PC-9 (cell line): Measurements from ENCODE around the gene PRSS22. TPM values are rescaled to one million over a fixed set of nuclear protein-coding genes. Genes with fewer than 3 reads are reported as not detected.
A peak's percentile ranks its signal among the peaks of the same experiment; 100 is the strongest.
"Not testable (repeated sequence)": the region's sequence is repeated elsewhere in the genome, so short reads cannot be mapped to it uniquely, and the experiment has no call there.

Experiments used
- Bru-seq: library from RNA; stranded (reverse); fragments of 400-500 nt; gene quantifications from one replicate; lab custom pipeline; 2021; lab: Mats Ljungman, UMichigan
- BruChase-seq, 2 experiments: library from RNA; stranded (reverse); fragments of 400-500 nt; gene quantifications; one replicate each; lab custom pipeline; 2021; lab: Mats Ljungman, UMichigan
- BruUV-seq: library from RNA; stranded (reverse); fragments of 400-500 nt; replicated peaks from 2 replicates; lab custom pipeline; 2021; lab: Mats Ljungman, UMichigan
- CTCF ChIA-PET: fragments of 300-600 bp; sonication (Branson Sonifier 250); formaldehyde crosslinking; loops from one replicate; lab custom pipeline; 2022; ENCODE audit warnings: antibody characterized with exemption; lab: Charles Lee
- POLR2A ChIA-PET: fragments of 300-600 bp; sonication (Branson Sonifier 250); formaldehyde crosslinking; loops from one replicate; lab custom pipeline; 2022; ENCODE audit warnings: antibody characterized with exemption; ENCODE audit not compliant: unreplicated experiment; lab: Charles Lee
- DNase-seq, 2 experiments: peaks; one replicate each; pipeline versions ENCODE4 v3.0.0 to v3.0.0-alpha.2; 2015 to 2022; ENCODE audit warnings: mixed read lengths in 1 of 2
- H2AFZ ChIP-seq: fragments of 200-600 bp; sonication (generic); 2 replicates; pipeline ENCODE4 v1.8.1; 2017; ENCODE audit warnings: antibody characterized with exemption
- H3F3A ChIP-seq: fragments of 200-600 bp; sonication (generic); 2 replicates; pipeline ENCODE4 v1.8.1; 2017; ENCODE audit warnings: antibody characterized with exemption, mild to moderate bottlenecking, low read depth; ENCODE audit not compliant: insufficient read depth
- H3K27ac ChIP-seq: fragments of 200-600 bp; sonication (generic); 2 replicates; pipeline ENCODE4 v1.6.1; 2016; ENCODE audit warnings: mixed run types
- H3K27me3 ChIP-seq: fragments of 200-600 bp; sonication (generic); 2 replicates; pipeline ENCODE4 v1.6.1; 2016; ENCODE audit warnings: low read depth, mixed run types; ENCODE audit not compliant: insufficient read depth
- H3K36me3 ChIP-seq: fragments of 200-600 bp; sonication (generic); 2 replicates; pipeline ENCODE4 v1.6.1; 2016; ENCODE audit warnings: low read depth, mixed run types
- H3K4me1 ChIP-seq: fragments of 200-600 bp; sonication (generic); replicated peaks from 2 replicates; pipeline ENCODE4 v1.6.1; 2016; ENCODE audit warnings: mixed run types; ENCODE audit not compliant: insufficient read depth
- H3K4me2 ChIP-seq: fragments of 200-600 bp; sonication (generic); 2 replicates; pipeline ENCODE4 v1.6.1; 2017; ENCODE audit warnings: mixed run types
- H3K4me3 ChIP-seq: fragments of 200-600 bp; sonication (generic); 2 replicates; pipeline ENCODE4 v1.6.1; 2016; ENCODE audit warnings: mixed run types
- H3K79me2 ChIP-seq: fragments of 200-600 bp; sonication (generic); 2 replicates; pipeline ENCODE4 v1.6.1; 2017; ENCODE audit warnings: low read depth, mixed run types
- H3K9me2 ChIP-seq: fragments of 200-600 bp; sonication (generic); 2 replicates; pipeline ENCODE4 v1.8.1; 2017; ENCODE audit warnings: mild to moderate bottlenecking; ENCODE audit not compliant: insufficient read depth
- H3K9me3 ChIP-seq: fragments of 200-600 bp; sonication (generic); 2 replicates; pipeline ENCODE4 v1.8.1; 2016; ENCODE audit warnings: low read depth; ENCODE audit not compliant: insufficient read depth
- H4K20me1 ChIP-seq: fragments of 200-600 bp; sonication (generic); 2 replicates; pipeline ENCODE4 v1.8.1; 2017; ENCODE audit not compliant: insufficient read depth
- EZH2 ChIP-seq: fragments of 200-600 bp; sonication (generic); IDR thresholded peaks from 2 replicates; pipeline ENCODE4 v1.8.0; 2017; ENCODE audit warnings: antibody characterized with exemption, low read depth
- intact Hi-C: fragments of 100-400 bp; cut with micrococcal nuclease; formaldehyde crosslinking; loops from one replicate; pipeline ENCODE4 v1.10.0; 2022; ENCODE audit not compliant: unreplicated experiment
- long read RNA-seq: library from polyadenylated mRNA; stranded (forward); transcript quantifications from one replicate; pipeline ENCODE4 v2.0.0, GENCODE V29; 2022
- total RNA-seq: library from RNA; stranded (reverse); gene quantifications from 2 replicates; pipeline ENCODE4 v1.2.3, GENCODE V29; 2021
- TF ChIP-seq, protein P1 (sequence below): fragments of 200-600 bp; sonication (generic); conservative IDR thresholded peaks from 2 replicates; pipeline ENCODE4 v1.6.1; 2017; ENCODE audit warnings: mixed run types, antibody characterized with exemption, mild to moderate bottlenecking, moderate library complexity

PRSS22 gene, protein sequence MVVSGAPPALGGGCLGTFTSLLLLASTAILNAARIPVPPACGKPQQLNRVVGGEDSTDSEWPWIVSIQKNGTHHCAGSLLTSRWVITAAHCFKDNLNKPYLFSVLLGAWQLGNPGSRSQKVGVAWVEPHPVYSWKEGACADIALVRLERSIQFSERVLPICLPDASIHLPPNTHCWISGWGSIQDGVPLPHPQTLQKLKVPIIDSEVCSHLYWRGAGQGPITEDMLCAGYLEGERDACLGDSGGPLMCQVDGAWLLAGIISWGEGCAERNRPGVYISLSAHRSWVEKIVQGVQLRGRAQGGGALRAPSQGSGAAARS
- total RNA-seq (98.2 and 99.7 TPM in 2 replicates), Bru-seq, nascent RNA (percentile 89 among the genes with signal in this experiment), BruChase-seq, experiment 1, labeled RNA remaining after a 2-hour chase (percentile 93 among the genes with signal in this experiment), BruChase-seq, experiment 2, labeled RNA remaining after a 6-hour chase (percentile 93 among the genes with signal in this experiment)
- long read RNA-seq, transcript PRSS22-201 (6 exons, 1,386 nt), result major isoform, 36 of 55 reads
- long read RNA-seq, partial matches to known transcripts, result 1 of 55 reads
- long read RNA-seq, other reads (novel, unspliced or antisense), result 15 of 55 reads

DNA sequence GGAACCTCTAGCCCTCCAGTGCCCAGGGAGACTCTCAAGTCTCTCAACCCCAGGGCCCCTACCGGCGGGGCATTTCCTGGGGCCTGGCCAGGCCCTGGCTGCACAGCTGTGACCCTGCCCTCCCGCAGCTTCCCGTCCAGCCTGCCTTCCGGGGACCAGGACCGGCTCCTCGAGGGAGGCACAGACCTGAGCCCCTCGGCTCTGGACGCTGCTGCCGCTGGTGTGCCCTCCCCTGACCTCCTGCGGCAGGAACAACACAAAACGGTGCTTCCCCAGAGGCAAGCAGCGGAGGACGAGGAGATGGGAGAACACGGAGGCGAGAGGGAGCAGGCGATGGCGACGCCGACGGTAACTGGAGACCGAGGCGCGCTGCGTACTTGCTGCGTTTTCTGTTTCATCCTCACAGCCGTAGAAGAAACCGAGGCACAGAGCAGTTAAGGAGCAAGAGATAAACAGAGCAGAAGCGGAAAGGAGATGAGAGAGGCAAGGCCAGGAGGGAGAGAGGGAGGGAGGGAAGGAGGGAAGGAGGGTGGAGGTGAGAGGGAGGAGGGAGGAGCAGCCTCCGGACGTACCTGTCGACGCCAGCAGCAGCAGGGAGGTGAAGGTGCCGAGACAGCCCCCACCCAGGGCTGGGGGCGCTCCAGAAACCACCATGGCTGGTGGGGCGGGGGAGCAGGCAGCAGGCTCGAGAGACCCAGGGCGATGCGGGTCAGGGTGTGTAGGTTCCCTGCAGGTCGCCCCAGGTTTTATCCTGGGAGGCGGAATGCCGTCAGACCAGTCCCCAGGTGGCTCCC lies at the start of gene PRSS22:
Gene PRSS22 (minus strand): TSS at position 720 of the 794 bp plus-strand sequence. CDS start 66 bp downstream, at position 654.
- Histone ChIP-seq H2AFZ (no peak within 1 kb of the TSS), H3K4me3 (peak within 1 kb of the TSS; percentile 99), H3K27me3 (no peaks in the 10 kb centered on the region), H4K20me1 (peaks cover 5% of the 10 kb centered on the region), H3K9me3 (peaks cover 14% of the 10 kb centered on the region), H3K36me3 (peaks cover 30% of the 10 kb centered on the region), H3F3A (peaks cover 43% of the 10 kb centered on the region; the same call in 1 of the 2 replicates), H3K79me2 (peaks cover 37% of the 10 kb centered on the region), H3K4me2 (peak within 1 kb of the TSS; percentile 85), H3K27ac (peak within 1 kb of the TSS; percentile 95), H3K9me2 (no peaks in the 10 kb centered on the region), H3K4me1 (peaks cover 14% of the 10 kb centered on the region)
- ChIA-PET POLR2A (interaction anchor here (0.6 kb wide), 2 partner anchors 80 to 184 kb away, joined by 3 read pairs; no protein-coding TSS in a partner anchor), CTCF (interaction anchor here (0.6 to 1.1 kb wide), 3 partner anchors 16 to 62 kb away, joined by 4 to 11 read pairs (median 4); no protein-coding TSS in a partner anchor)
- intact Hi-C loops, result loop anchor here (1.0 to 5.0 kb wide), 4 partner anchors 22 to 81 kb away; partner anchors contain the start of genes ELOB, PRSS21 and ZG16B
- TSS peak; percentile 86 for BruUV-seq
- TF ChIP-seq, protein P1, sequence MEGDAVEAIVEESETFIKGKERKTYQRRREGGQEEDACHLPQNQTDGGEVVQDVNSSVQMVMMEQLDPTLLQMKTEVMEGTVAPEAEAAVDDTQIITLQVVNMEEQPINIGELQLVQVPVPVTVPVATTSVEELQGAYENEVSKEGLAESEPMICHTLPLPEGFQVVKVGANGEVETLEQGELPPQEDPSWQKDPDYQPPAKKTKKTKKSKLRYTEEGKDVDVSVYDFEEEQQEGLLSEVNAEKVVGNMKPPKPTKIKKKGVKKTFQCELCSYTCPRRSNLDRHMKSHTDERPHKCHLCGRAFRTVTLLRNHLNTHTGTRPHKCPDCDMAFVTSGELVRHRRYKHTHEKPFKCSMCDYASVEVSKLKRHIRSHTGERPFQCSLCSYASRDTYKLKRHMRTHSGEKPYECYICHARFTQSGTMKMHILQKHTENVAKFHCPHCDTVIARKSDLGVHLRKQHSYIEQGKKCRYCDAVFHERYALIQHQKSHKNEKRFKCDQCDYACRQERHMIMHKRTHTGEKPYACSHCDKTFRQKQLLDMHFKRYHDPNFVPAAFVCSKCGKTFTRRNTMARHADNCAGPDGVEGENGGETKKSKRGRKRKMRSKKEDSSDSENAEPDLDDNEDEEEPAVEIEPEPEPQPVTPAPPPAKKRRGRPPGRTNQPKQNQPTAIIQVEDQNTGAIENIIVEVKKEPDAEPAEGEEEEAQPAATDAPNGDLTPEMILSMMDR, result no peak
- TF ChIP-seq EZH2, result no peak
- DNase-seq, result peak; percentile 88 to 98

DNA sequence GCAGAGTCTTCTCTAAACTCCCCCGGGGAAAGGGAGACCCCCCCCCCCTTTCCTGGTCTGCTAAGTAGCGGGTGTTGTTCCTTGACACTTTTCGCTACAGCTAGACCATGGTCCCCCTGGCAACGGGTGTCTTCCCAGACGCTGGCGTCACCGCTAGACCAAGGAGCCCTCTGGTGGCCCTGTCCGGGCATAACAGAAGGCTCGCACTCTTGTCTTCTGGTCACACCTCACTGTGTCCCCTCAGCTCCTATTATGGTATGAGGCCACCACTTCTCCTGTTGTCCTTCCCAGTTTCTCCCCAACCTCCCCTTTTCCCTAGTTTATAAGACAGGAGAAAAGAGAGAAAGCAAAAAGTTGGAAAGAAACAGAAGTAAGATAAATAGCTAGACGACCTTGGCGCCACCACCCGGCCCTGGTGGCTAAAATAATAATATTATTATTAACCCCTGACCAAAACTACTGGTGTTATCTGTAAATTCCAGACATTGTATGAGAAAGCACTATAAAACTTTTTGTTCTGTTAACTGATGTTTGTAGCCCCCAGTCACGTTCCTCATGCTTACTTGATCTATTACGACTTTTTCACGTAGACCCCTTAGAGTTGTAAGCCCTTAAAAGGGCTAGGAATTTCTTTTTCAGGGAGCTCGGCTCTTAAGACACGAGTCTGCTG lies 49.2 kb upstream of the PRSS22 start:
- not testable (repeated sequence) for H3K36me3 ChIP-seq, H3K4me3 ChIP-seq, H3K27ac ChIP-seq, H3K27me3 ChIP-seq, H2AFZ ChIP-seq, H4K20me1 ChIP-seq, H3K9me2 ChIP-seq, BruUV-seq, H3K79me2 ChIP-seq, H3K9me3 ChIP-seq
- DNase-seq, result peak; percentile 37 to 58
- POLR2A ChIA-PET, result interaction anchor here (0.6 kb wide), 1 partner anchor 225 kb away, joined by 3 read pairs; the partner anchor contains the start of gene KCTD5
- Histone ChIP-seq H3K4me1 (peaks cover 29% of the 10 kb centered on the region), H3F3A (peaks cover 29% of the 10 kb centered on the region), H3K4me2 (peak overlapping the region; percentile 59; the same call in 1 of the 2 replicates)
- TF ChIP-seq, protein P1, result peak; percentile 64
- CTCF ChIA-PET, result interaction anchor here (0.6 to 1.1 kb wide), 3 partner anchors 25 to 1068 kb away, joined by 4 to 5 read pairs (median 4); partner anchors contain the start of gene FLYWCH2
- intact Hi-C loops, result loop anchor here (5.0 to 10.0 kb wide), 2 partner anchors 70 to 682 kb away; partner anchors contain the start of gene E4F1
